Epithelial cell of proximal tubule (primary cell): ENCODE results near the gene LIMA1. TPM values are rescaled to one million over a fixed set of nuclear protein-coding genes. Genes with fewer than 3 reads are reported as not detected.

Experiments used
- DNase-seq: peaks from one replicate; pipeline ENCODE4 v3.0.0-alpha.2; 2011; ENCODE audit warnings: low read depth
- H3K4me3 ChIP-seq: 2 replicates; pipeline ENCODE4 v1.5.1; 2011; ENCODE audit warnings: low read depth, mild to moderate bottlenecking, low read length
- CTCF ChIP-seq: conservative IDR thresholded peaks from 2 replicates; pipeline ENCODE4 v1.5.1; 2012; ENCODE audit warnings: low read depth, mild to moderate bottlenecking, low read length
- total RNA-seq: library from RNA; depleted of rRNA; stranded (reverse); fragments of >200 nt; gene quantifications from 2 replicates; pipeline ENCODE4 v1.2.3, GENCODE V29; 2015

Gene LIMA1
- total RNA-seq, 1 donor from 2014 or later = 67.7 TPM

- H3K4me3 ChIP-seq = no peak overlapping the region
- DNase-seq = no peak
- TF ChIP-seq CTCF = no peak
Measured at GRCh38 chr12:50195832-50196231, 87.5 kb downstream of the LIMA1 start.

GRCh38 chr12:50192908-50193307 is 90.4 kb downstream of the LIMA1 start:
- DNase-seq = no peak
- no peak overlapping the region for H3K4me3 ChIP-seq
- TF ChIP-seq CTCF = no peak

GRCh38 chr12:50192236-50192635 is 91.1 kb downstream of the LIMA1 start:
- DNase-seq = no peak
- no peak overlapping the region for H3K4me3 ChIP-seq
- no peak for TF ChIP-seq CTCF

GRCh38 chr12:50190859-50191258 is 92.5 kb downstream of the LIMA1 start:
- DNase-seq = no peak
- TF ChIP-seq CTCF = no peak
- no peak overlapping the region for H3K4me3 ChIP-seq

GRCh38 chr12:50188875-50189575 is 94.3 kb downstream of the LIMA1 start:
- no peak for DNase-seq
- TF ChIP-seq CTCF = no peak
- H3K4me3 ChIP-seq = no peak overlapping the region

- no peak overlapping the region for H3K4me3 ChIP-seq
- DNase-seq = no peak
- TF ChIP-seq CTCF = no peak
Measured at GRCh38 chr12:50188241-50188781, 95.0 kb downstream of the LIMA1 start.
